Posterior cingulate gyrus (tissue), 11 donors: ENCODE data around the gene GLO1.
A peak's percentile ranks its signal among the peaks of the same experiment; 100 is the strongest.

Source experiments
- DNase-seq, 10 donors: peaks; one replicate each; pipeline versions ENCODE4 v3.0.0 to v3.0.0-alpha.2; 2020 to 2021; ENCODE audit warnings: mixed read lengths in 3 of 10
- intact Hi-C: fragments of 100-400 bp; cut with DNase I; formaldehyde crosslinking; loops from one replicate; pipeline ENCODE4 v1.15.1; 2023

GLO1 gene

DNA sequence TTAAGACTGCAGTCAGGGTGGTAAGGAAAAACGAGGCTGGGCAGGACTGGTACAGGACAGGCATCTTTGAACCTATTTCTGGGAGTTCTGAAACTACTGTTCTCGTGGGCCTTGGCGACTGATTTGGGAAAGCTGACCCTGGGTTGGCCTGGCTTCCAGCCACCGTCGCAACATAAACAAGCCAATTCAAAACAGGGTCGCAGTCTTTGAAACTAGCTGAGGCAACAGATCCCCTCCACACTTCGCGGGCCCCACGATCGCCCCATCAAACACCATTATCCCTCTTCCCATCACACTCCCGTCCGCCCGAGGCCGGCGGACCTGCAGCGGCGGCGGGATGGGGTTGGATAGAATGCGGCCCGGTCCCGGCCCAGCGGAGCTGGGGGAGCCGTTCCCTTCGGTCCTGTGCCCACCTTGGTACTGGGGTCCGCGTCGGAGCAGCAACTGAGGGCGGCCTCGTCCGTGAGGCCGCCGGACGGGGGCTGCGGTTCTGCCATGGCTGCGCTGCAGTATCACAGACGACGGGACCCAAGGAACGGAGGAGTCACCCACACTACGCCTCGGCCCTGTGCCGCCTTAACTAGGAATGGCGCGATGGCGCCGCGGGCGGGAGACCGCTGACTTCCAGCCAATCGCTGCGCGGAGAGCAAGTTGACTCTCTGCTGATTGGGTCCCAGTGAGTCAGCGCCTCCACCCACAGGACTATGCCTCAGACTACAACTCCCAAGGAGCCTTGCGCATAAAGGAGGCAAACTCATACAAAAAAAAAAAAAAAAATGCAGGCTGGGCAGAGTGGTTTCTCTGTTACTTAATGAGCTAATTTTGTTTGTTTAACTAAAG lies at the start of gene GLO1:
Gene GLO1 (minus strand): TSS at position 588 of the 840 bp plus-strand sequence. CDS start 91 bp downstream, at position 497.
- intact Hi-C loops = loop anchor here (2.0 to 5.0 kb wide), 2 partner anchors 64 to 410 kb away; partner anchors contain the start of gene BTBD9
- DNase-seq = peak; percentile 97 to 100 (median 99)

DNA sequence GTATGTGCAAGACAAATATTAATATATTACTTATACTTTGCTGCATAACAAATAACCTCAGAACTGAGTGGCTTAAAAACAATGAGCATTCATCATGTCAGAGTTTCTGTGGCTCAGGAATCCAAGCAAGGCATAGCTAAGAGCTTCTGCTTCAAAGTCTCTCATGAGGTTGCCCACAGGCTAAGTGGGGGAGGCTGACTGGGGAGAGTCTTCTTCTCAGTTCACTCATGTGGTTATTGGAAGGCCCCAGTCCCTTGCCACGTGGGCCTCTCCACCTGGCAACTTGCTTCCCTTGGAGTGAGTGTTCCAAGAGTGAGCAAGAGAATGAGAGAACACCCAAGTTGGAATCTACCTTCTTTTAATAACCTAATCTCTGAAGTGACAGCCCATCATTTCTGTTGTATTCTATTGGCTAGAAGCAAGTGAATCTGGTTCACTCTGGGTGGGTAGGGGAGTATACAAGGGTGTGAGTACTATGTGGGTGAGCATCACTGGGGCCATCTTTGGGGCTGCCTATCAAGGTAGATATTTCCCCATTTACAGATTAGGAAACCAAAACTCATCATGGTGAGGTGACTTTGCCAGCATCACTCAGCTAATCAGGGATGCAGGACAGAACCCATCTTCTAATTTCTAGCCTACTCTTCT lies 48.1 kb upstream of the GLO1 start:
- intact Hi-C loops = no loop called here
- no peak for DNase-seq

DNA sequence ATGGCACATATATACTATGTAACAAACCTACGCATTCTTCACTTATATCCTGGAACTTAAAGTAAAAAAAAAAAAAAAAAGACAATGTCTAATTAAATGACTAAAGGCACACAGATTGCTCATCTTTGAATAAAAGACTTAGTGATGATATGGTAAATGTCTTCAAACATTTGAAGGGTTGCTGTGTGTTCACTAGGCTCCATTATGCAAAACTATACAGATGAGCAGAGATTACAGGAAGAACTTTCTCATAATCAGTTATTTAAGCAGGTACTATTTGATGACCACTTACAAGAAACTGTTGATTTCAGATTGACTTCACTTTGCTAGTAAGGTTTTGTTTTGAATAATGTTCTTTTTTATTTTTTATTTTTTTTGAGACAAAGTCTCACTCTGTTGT lies 46.5 kb upstream of the GLO1 start:
- DNase-seq = no peak
- intact Hi-C loops = no loop called here

DNA sequence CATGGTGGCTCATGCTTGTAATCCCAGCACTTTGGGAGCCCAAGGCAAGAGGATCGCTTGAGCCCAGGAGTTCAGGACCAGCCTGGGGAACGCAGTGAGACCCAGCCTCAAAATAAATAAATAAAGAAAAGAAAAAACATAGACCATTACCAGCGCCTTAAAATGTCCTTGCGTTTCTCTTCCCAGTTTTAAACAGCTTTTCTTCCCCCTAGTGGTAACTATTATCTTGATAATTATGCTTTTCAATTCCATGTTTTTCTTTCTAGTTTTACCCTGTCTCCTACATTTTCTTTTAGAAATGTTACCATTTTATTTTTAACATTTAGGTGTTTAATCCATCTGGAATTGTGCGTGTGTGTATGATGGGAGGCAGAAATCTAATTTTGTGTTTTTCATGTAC lies 36.6 kb upstream of the GLO1 start:
- no peak for DNase-seq
- intact Hi-C loops = no loop called here

DNA sequence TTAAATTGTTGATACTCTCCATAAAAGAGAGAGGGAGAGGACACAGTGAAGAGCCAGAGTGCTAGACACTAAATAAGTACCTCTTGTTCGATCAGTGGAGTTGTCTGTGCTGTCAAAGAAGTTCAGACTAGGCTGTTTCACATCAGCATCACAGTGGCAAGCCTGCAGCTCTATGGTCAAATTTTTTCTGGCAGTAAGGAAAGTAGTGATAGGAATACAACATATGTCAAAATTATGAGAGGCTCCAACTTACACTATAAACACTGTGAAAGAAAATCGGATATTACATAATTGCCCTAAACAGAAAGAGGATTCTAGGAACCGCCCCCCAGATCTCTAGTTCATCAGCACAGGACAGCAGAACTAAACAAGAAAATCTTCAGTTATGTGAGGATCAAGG lies 35.3 kb upstream of the GLO1 start:
- intact Hi-C loops = no loop called here
- no peak for DNase-seq

DNA sequence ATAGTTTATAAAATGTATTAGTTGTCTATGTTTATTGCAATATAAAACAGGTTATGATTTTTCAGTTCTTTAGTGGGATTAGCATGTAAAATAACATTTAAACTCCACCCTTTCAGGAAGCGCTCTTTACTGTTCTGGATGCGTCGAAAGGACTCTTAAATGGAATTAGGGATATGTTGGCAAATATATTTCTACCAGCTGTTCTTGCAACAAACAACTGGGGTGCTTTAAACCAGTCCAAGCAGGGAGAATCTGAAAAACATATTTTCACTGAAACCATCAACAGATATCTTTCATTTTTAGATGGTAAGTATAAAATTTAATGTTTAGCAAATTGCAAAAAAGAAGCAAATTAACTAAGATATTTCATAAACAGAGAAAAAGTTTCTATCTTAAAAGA lies 34.0 kb upstream of the GLO1 start:
- no peak for DNase-seq
- intact Hi-C loops = no loop called here

- DNase-seq = no peak
- intact Hi-C loops = no loop called here
Measured at GRCh38 chr6:38730140-38730862, 27.4 kb upstream of the GLO1 start.

GRCh38 chr6:38728203-38728602 lies 25.3 kb upstream of the GLO1 start:
- DNase-seq = no peak
- intact Hi-C loops = no loop called here

DNA sequence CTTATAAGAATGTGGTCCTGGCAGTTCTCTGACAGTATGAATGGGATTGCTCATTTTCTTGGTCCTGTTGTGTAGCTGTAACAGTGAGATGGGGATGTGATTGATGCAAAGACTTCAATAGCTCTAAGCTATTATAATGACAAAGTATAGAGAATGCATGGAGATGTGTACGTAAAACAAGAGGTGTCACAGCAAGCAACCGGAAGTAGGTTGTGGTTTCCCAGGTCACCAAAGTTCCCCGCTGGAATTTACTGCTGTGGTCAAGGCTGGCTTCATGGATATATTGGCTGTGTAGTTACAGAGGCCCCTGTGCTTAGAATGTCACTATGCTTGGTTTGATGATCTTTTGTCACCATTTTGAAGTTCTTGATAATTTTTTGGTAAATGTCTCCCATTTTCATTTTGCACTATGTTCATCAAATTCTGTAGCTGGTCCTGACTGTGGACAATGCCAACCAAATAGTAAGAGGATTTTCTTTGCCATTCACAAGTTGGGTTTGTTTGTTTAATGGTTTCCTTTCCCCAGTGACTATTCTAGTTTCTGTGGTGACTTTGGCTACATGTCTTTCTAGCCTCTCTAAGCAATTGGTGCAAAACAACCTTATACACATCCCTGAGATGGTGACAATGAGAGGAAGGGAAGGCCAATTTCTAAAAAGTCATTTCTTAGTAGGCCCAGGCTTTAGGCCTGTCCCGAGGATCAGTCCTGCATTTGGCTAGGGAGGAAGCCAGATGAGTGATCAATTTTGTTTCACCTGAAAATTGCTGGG lies 22.7 kb upstream of the GLO1 start:
- intact Hi-C loops = no loop called here

DNA sequence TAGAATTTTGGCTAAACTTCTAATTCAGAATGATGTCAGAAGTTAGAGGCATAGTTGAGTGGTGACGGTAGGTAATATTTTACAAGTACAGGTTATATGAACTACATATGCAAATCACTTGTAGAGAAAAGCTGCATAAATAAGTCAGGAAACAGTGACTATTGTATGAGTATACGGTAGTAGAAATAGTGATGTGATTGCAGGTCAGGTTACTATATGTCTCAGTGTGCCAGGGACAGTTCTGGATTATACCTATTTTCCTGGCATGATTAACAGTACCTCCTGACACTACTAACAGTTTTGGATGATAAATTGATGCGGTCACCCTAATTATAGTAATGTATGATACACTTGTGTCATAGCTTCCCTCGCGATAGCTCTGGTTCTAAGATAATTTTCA lies 21.4 kb upstream of the GLO1 start:
- intact Hi-C loops = no loop called here
- DNase-seq = no peak

More for the DNA sequence above, 22.7 kb upstream of the GLO1 start:
- no peak for DNase-seq

GRCh38 chr6:38723783-38724182 lies 20.8 kb upstream of the GLO1 start:
- intact Hi-C loops = no loop called here
- DNase-seq = peak in 1 of 10 donors; percentile 45

DNA sequence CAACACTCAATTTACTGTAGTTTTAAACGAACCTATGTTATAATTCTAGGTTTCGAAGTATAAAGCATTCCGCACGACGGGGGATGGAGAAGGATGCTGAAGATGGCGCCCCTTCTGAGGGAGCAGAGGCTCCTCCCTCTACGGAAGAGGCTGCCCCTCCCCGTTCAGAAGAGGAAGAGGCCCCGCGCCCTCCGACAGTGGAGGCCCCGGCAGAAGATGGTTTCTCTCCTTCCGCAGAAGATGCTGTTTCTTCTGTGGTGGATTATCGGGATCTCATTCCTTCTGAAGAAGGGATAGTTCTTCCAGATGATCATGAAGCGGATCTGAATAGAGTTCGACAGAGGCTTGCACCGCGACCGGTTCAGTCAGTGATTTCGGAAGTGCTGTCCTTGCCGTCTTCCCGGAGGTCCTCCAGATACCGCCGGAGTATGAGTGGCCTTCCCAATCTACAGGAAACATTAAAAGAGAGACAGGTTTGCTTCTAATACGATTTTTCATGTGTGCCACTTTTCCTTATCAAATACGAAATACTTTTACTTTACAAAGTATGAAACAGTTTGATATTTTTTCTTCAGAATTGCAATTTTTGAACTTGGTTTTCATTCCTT lies 19.9 kb upstream of the GLO1 start:
- intact Hi-C loops = no loop called here
- no peak for DNase-seq

- intact Hi-C loops = no loop called here
- no peak for DNase-seq
Measured at GRCh38 chr6:38722038-38722437, 19.1 kb upstream of the GLO1 start.

DNA sequence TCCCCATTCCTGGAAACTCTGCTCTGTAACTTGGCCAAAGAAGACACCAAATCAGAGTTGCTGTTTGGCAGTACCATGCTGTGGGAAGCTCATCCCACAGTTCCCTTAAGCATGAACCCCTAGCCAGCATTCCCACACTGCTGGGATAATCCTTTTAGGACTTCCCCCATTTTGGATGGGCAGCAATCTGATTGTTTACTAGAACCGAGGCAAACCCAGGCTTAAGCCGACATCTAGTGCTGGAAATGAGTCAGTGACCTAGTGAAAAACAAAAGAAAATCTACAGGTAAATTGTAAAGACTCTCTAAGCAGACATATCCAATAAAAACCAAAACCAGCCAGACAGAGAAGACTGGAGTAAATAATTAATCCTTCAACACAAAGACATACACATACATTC lies 17.4 kb upstream of the GLO1 start:
- no peak for DNase-seq
- intact Hi-C loops = no loop called here

GRCh38 chr6:38719358-38719757 lies 16.4 kb upstream of the GLO1 start:
- DNase-seq = no peak
- intact Hi-C loops = no loop called here

DNA sequence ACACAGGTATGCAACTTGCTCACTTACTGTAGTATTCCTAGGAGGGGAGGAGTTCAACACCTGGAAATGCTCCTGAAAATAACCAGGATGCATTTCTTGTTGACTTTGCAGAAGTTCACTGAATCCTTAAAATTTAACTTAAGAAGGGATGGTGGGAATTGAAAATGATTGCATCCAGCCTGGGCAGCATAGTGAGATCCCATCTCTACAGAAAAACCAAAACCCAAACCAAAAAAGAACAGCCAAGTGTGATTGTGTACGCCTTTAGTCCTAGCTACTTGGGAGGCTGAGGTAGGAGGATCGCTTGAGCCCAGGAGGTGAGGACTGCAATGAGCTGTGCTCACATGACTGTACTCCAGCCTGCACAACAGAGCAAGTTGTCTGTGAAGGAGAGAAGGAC lies 13.9 kb upstream of the GLO1 start:
- intact Hi-C loops = no loop called here
- DNase-seq = no peak

- peak in 3 of 10 donors; percentile 10 to 77 (median 68) for DNase-seq
- intact Hi-C loops = no loop called here
Measured at GRCh38 chr6:38715016-38715689, 12.2 kb upstream of the GLO1 start, which contains the start of gene DNAH8. DNAH8 (plus strand) TSS chr6:38715311; CDS start chr6:38722810, 7,499 bp downstream.

DNA sequence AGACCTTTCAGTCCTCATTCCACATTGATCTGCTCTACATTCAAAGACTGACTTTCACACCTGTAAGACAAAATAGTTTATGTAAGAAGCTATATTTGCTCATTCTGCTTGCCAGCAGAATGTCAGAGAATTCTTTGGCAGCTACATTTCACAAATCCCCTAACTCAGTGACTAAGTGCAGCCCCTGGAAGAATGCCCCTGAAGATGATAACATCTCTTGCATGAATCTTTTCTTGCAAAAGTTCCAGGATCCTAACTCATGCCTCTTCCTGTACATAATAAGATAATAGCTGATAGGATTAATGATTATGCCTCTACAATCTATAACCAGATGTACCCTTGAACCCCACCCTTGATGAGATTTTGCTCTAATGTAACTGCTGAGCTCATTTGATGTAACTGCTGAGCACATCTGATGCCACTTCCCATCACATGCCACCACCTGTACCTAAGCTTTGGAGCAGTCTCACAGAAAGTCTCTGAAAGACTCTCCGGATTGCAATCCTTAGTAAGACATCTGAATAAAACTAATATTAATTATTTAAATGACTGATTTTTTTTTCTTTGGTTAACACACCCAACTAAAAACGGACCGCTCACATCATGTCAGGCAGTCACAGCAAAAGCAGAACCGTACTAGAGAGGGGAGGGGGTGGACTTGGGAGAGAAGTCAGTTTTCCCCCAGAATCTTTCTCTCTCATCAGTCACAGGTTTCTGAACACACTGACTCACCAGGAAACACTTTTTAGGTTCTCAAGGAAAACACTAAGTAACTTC lies 11.5 kb upstream of the GLO1 start:
- no peak for DNase-seq
- intact Hi-C loops = no loop called here

DNA sequence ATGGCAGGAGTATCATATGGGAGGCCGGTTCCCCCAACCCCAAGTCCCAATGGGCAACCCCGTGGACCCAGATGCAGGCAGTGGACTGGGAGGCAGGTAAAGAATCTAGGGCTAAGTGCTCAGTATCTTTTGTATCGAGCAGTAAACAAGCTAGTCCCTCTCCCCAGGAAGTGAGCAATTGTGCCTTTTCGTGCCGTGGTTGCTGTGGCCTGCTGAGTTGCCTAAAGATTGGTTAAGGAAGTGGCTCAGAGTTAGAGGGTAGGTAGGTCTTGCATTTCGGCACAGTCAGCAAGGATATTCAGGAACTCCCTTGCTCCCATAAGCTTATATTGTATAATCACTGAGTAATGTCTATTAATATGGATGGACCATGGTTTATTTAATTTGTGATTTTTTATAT lies 10.9 kb upstream of the GLO1 start:
- no peak for DNase-seq
- intact Hi-C loops = no loop called here
